ENCODE results near the gene LPCAT1.

DNA sequence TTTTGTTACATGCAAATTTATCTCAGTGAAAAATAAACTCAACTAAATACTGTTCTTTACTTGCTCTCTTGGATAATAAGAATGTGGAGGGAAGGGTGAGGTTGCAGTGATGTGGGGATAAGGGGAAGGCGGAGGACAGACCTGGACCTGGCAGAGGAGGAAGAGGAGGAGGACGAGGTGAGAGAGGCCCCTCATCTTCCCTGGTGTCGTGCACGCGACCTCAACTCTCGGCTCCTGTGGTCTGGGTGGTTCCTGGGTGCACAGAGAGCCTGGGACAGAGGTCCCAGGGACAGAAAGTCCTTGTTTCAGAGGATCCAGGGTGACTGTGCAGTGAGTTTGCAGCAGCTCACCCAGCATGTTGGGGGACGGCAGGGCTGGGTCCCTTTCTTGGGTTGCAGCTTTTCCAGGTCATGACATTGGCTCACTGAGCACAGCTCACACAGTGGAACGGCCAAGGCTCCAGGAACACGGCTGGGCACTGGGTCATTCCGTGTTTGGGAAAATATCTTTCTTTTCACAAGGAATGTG is 37.7 kb upstream of the LPCAT1 start:
- TF ChIP-seq, protein P1, sequence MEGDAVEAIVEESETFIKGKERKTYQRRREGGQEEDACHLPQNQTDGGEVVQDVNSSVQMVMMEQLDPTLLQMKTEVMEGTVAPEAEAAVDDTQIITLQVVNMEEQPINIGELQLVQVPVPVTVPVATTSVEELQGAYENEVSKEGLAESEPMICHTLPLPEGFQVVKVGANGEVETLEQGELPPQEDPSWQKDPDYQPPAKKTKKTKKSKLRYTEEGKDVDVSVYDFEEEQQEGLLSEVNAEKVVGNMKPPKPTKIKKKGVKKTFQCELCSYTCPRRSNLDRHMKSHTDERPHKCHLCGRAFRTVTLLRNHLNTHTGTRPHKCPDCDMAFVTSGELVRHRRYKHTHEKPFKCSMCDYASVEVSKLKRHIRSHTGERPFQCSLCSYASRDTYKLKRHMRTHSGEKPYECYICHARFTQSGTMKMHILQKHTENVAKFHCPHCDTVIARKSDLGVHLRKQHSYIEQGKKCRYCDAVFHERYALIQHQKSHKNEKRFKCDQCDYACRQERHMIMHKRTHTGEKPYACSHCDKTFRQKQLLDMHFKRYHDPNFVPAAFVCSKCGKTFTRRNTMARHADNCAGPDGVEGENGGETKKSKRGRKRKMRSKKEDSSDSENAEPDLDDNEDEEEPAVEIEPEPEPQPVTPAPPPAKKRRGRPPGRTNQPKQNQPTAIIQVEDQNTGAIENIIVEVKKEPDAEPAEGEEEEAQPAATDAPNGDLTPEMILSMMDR (IDR thresholded peaks at IDR 0.05) = no peak
- no peak for TF ChIP-seq ZFX (IDR thresholded peaks at IDR 0.05; ENCODE audit: borderline replicate concordance)

Measured in 22Rv1 (cell line).